ENCODE data around the gene BCL2.

The BCL2 gene

GRCh38 chr18:63106727-63107126 lies 212.8 kb downstream of the BCL2 start:
- Histone ChIP-seq H3K4me1 (peaks cover 97% of the 10 kb centered on the region), H4K20me1 (no peaks in the 10 kb centered on the region), H3K36me3 (no peaks in the 10 kb centered on the region), H3K4me3 (peak overlapping the region; percentile 45), H3K4me2 (peak overlapping the region; percentile 98), H3K27ac (peak overlapping the region; percentile 95), H3K9me3 (peaks cover 18% of the 10 kb centered on the region), H3K27me3 (no peaks in the 10 kb centered on the region), H3K9ac (peak overlapping the region; percentile 69)
- TF ChIP-seq Cebpa-rat (IDR thresholded peaks at IDR 0.05) = no peak

- Histone ChIP-seq H3K27ac (peak overlapping the region; percentile 95), H3K27me3 (no peaks in the 10 kb centered on the region), H3K4me3 (peak overlapping the region; percentile 45), H3K4me2 (peak overlapping the region; percentile 98), H3K36me3 (no peaks in the 10 kb centered on the region), H3K4me1 (peaks cover 98% of the 10 kb centered on the region), H4K20me1 (no peaks in the 10 kb centered on the region), H3K9me3 (peaks cover 9% of the 10 kb centered on the region), H3K9ac (peak overlapping the region; percentile 69)
- TF ChIP-seq Cebpa-rat (IDR thresholded peaks at IDR 0.05) = no peak
These were observed 213.8 kb downstream of the BCL2 start for GRCh38 chr18:63105636-63106316.

GRCh38 chr18:63104868-63105267 lies 214.7 kb downstream of the BCL2 start:
- H3K27me3 ChIP-seq = no peaks in the 10 kb centered on the region

GRCh38 chr18:63102941-63103744 lies 216.4 kb downstream of the BCL2 start:
- peaks cover 100% of the 10 kb centered on the region for H3K4me1 ChIP-seq
- H3K4me2 ChIP-seq = peak overlapping the region; percentile 98
- peak overlapping the region; percentile 95 for H3K27ac ChIP-seq
- no peak for TF ChIP-seq Cebpa-rat (IDR thresholded peaks at IDR 0.05)
- H3K9ac ChIP-seq = no peak overlapping the region
- no peaks in the 10 kb centered on the region for H4K20me1 ChIP-seq
- peak overlapping the region; percentile 26; the same call in 1 of the 2 replicates for H3K4me3 ChIP-seq
- H3K36me3 ChIP-seq = no peaks in the 10 kb centered on the region
- H3K9me3 ChIP-seq = no peaks in the 10 kb centered on the region
- no peaks in the 10 kb centered on the region for H3K27me3 ChIP-seq

More at GRCh38 chr18:63104868-63105267, 214.7 kb downstream of the BCL2 start:
- H3K4me2 ChIP-seq = peak overlapping the region; percentile 98
- no peaks in the 10 kb centered on the region for H3K9me3 ChIP-seq
- peaks cover 100% of the 10 kb centered on the region for H3K4me1 ChIP-seq
- H3K36me3 ChIP-seq = no peaks in the 10 kb centered on the region
- peak overlapping the region; percentile 95 for H3K27ac ChIP-seq
- no peak overlapping the region for H3K4me3 ChIP-seq
- TF ChIP-seq Cebpa-rat (IDR thresholded peaks at IDR 0.05) = no peak
- peak overlapping the region; percentile 61; the same call in 1 of the 2 replicates for H3K9ac ChIP-seq
- H4K20me1 ChIP-seq = no peaks in the 10 kb centered on the region

GRCh38 chr18:63100630-63101055 lies 218.9 kb downstream of the BCL2 start:
- H3K4me3 ChIP-seq = 0 out of 2 replicates have a peak overlapping the region, but pooled peaks have one; percentile 26
- no peak for TF ChIP-seq Cebpa-rat (IDR thresholded peaks at IDR 0.05)
- H3K9me3 ChIP-seq = peaks cover 4% of the 10 kb centered on the region
- peak overlapping the region; percentile 95 for H3K27ac ChIP-seq
- H3K4me1 ChIP-seq = peaks cover 100% of the 10 kb centered on the region
- peak overlapping the region; percentile 83 for H3K9ac ChIP-seq
- H3K27me3 ChIP-seq = no peaks in the 10 kb centered on the region
- H3K4me2 ChIP-seq = peak overlapping the region; percentile 98
- H4K20me1 ChIP-seq = no peaks in the 10 kb centered on the region
- H3K36me3 ChIP-seq = no peaks in the 10 kb centered on the region

- TF ChIP-seq Cebpa-rat (IDR thresholded peaks at IDR 0.05) = peak; percentile 99
- peak overlapping the region; percentile 98 for H3K4me2 ChIP-seq
These were observed 219.5 kb downstream of the BCL2 start for GRCh38 chr18:63099848-63100629.

GRCh38 chr18:63099091-63099840 lies 220.3 kb downstream of the BCL2 start:
- H3K4me3 ChIP-seq = peak overlapping the region; percentile 51; the same call in 1 of the 2 replicates
- H3K36me3 ChIP-seq = no peaks in the 10 kb centered on the region
- H3K9me3 ChIP-seq = peaks cover 18% of the 10 kb centered on the region
- H3K9ac ChIP-seq = peak overlapping the region; percentile 83
- H4K20me1 ChIP-seq = no peaks in the 10 kb centered on the region
- no peaks in the 10 kb centered on the region for H3K27me3 ChIP-seq
- H3K27ac ChIP-seq = peak overlapping the region; percentile 95
- no peak for TF ChIP-seq Cebpa-rat (IDR thresholded peaks at IDR 0.05)
- H3K4me2 ChIP-seq = peak overlapping the region; percentile 98
- H3K4me1 ChIP-seq = peaks cover 94% of the 10 kb centered on the region

More at GRCh38 chr18:63099848-63100629, 219.5 kb downstream of the BCL2 start:
- no peaks in the 10 kb centered on the region for H3K27me3 ChIP-seq
- H3K4me1 ChIP-seq = peaks cover 100% of the 10 kb centered on the region
- peak overlapping the region; percentile 83 for H3K9ac ChIP-seq
- H3K9me3 ChIP-seq = peaks cover 10% of the 10 kb centered on the region
- H4K20me1 ChIP-seq = no peaks in the 10 kb centered on the region
- H3K4me3 ChIP-seq = 0 out of 2 replicates have a peak overlapping the region, but pooled peaks have one; percentile 51
- no peaks in the 10 kb centered on the region for H3K36me3 ChIP-seq
- H3K27ac ChIP-seq = peak overlapping the region; percentile 95

GRCh38 chr18:63098018-63098981 lies 221.3 kb downstream of the BCL2 start:
- Histone ChIP-seq H3K27ac (peak overlapping the region; percentile 95), H3K4me2 (peak overlapping the region; percentile 98), H3K27me3 (no peaks in the 10 kb centered on the region), H3K9ac (peak overlapping the region; percentile 83), H4K20me1 (no peaks in the 10 kb centered on the region), H3K4me3 (peak overlapping the region; percentile 51; the same call in 1 of the 2 replicates), H3K4me1 (peaks cover 85% of the 10 kb centered on the region), H3K36me3 (no peaks in the 10 kb centered on the region), H3K9me3 (peaks cover 27% of the 10 kb centered on the region)
- no peak for TF ChIP-seq Cebpa-rat (IDR thresholded peaks at IDR 0.05)
